HG03575 (cell line): Measurements from ENCODE around the gene XKRX.

Experiments
- ATAC-seq: cut with Tn5 transposase; IDR thresholded peaks from one replicate; pipeline ENCODE4 v1.9.1; 2021; ENCODE audit not compliant: unreplicated experiment, insufficient number of reproducible peaks, low FRiP score; ENCODE audit errors: extremely low read depth

XKRX gene

DNA sequence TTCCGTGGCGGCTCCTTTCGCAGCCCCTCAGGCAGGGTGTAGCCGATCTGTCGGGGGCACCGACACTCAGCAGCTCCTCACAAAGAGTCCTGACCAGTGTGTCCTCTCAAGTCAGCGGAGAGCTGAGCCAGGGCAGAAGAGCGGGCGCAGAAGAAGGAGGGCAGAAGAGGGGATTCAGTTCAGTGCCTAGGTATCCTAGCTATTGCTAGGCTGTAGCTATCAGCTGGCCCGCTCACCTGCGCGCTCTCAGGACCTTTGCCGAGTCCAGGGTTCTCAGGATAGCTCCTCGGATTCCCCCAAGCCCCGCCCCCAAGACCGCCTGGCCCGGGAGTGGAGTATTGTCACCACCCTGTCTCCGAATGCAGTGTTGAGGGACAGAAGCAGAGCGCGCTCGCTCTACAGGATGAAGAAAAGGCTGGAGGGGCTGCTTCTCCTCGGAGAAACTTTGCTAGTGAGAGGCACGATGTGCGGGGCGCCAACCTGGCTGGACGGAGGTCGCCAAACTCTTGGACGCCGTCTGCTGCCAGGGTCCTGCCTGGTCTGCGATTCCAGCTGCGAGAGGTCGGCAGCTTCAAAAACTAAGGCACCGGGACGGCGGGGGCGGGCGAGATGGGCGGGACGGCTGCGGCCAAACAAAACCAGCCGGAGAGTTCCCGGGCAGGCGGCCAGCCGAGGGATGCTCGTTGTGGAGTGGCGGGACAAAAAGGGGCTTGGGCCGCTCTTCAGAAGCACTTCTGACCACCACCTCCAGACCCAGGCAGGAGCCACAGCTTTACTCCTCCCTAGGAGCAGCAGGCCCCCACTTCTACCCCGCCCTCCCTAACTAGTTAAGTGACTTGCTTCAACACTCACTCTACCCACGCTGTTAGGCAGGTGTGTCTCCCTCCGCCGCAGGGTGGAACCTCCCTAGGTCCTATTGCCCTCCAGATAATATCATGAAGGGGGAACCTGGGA is at the start of gene XKRX:
XKRX (minus strand) TSS at position 258 of the 954 bp plus-strand sequence. CDS start 613 bp downstream, outside the sequence.
- no peak for ATAC-seq

DNA sequence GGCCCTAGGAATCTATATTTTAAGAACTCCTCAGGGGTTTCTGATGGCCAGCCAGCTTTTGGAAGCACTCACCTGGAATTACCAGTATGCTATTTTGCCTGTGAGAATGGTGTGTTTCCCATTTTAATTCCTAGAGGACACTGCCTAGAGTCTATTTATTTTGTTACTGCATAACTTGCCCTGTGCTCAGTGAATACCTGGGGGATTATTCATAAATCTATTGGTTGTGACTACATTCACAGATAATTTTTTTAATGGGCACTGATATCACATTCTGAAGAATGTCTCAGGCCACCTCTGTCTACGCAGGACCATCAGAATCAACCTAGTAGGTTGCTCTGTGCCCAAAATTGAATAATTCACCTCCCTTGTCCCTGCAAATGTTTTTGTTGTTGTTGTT is 47.5 kb upstream of the XKRX start:
- ATAC-seq, result no peak

DNA sequence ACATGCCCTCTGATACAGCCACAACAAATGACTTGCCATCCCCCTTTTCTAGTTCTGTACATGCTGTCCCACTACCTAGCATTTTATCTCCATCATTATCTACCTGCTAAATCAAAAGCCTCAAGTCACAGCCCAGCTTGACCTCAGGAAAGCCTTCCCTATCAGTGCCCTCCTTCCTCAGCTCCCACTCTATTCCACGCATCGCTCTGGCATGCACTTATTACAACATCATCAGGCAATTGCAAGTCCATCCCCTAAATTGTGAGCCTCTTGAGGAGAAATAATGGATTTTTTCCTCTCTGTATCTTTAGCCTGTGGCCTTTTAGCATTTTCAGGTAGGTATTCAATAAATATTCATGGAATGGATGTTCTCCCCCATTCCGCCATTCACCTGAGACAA is 46.5 kb upstream of the XKRX start:
- ATAC-seq, result no peak

DNA sequence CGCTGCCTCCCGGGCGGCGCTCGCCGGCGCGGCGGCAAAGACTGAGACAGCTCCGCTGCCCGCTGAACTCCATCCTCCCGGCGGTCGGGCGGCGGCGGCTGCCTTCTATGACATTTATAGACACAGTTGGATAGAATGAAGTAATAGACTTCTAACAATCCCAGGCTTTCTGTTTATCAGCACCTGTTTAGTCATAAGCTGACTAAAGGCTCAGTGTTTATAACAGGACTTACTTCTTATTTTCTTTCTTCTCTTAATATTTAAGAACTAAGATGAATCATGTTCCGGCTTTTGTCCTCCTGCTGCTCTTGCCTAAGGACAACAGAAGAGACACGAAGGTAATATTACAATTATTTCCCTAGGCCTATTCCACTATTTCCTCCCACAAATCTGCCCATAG is 44.7 kb upstream of the XKRX start:
- no peak for ATAC-seq

DNA sequence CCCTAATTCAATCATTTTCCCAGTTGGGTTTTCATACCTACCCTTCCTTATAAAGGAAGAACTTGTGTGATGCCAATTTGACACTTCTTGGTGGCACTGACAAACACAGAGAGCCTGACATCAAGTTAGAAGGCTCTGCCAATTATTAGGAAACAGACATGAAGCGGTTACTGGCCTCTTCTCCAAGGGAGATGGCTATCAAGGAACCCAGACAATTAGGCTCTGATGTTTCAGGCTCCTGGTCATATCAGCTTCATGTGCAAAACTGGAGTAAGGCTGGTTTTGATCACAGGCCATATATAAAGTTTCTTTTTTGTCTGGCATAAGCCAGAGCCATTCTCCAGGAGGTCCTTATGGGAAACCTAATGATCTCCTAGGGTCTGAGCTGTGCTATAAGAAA is 41.2 kb upstream of the XKRX start:
- ATAC-seq, result no peak

DNA sequence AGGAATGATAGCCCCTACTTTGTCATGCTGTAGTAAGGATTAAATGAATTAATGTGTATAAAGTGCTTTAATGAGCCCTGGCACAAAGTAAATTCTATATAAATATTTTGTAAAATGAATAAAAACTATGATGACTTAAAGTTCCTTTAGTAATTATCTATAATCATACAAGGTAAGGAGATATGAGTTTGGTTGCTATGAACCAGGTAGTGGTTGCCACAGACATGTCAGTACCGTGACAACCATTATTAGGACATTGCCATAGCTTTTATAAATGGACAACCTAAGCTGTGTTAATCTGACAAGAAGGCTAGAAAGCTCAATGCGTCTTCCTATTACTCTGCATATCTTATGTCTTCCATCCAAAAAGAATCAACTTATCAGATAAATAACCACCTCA is 40.7 kb upstream of the XKRX start, which contains the start of gene ARL13A:
ARL13A (plus strand) TSS at position 301 of the 400 bp plus-strand sequence. CDS start 3,982 bp downstream, outside the sequence.
- no peak for ATAC-seq

DNA sequence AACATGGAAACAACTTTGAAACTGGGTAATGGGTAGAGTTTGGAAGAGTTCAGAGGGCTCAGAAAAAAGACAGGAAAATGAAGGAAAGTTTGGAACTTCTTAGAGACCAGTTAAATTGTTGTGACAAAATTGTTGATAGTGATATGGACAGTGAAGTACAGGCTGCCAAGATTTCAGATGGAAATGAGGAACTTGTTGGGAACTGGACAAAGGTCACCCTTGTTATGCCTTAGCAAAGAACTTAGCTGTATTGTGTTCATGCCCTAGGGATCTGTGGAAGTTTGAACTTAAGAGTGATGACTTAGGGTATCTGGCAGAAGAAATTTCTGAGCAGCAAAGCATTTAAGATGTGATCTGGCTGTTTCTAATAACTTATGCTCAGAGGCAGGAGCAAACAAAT is 35.6 kb upstream of the XKRX start:
- no peak for ATAC-seq

DNA sequence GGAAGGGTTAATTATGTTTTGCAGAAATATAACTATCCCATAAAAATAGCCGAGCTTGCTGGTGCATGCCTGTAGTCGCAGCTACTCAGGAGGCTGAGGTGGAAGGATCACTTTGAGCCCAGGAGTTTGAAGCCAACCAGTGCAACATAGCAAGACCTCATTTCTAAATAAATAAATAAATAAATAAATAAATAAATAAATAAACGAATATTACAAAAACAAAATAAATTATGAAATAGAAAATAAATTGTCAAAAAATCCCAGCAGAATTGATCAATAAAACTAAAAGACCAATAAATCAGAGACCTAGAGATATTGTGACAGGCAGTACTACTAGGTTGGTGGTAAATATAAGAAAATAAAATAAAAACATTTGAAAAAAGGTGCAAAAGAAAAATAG is 34.1 kb upstream of the XKRX start:
- no peak for ATAC-seq

DNA sequence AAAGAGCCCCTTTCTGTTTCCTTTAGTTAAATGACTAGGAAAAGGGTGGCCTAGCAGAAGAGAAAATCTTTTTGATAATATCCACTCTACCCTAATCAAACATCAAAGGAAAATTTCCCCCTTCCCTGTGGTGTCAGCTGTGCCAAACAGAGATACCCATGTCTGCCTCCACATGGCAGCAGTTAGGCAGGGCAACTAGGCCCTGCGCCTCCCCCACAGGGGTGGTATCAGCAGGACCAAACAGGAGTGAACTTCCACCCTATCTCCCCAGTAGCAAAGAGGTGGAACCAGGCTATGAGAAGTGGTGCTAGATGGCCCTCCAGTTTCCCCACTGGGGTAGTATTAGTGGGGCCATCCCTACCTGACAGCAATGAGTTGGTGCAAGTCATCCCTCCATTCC is 19.8 kb upstream of the XKRX start:
- ATAC-seq, result no peak

DNA sequence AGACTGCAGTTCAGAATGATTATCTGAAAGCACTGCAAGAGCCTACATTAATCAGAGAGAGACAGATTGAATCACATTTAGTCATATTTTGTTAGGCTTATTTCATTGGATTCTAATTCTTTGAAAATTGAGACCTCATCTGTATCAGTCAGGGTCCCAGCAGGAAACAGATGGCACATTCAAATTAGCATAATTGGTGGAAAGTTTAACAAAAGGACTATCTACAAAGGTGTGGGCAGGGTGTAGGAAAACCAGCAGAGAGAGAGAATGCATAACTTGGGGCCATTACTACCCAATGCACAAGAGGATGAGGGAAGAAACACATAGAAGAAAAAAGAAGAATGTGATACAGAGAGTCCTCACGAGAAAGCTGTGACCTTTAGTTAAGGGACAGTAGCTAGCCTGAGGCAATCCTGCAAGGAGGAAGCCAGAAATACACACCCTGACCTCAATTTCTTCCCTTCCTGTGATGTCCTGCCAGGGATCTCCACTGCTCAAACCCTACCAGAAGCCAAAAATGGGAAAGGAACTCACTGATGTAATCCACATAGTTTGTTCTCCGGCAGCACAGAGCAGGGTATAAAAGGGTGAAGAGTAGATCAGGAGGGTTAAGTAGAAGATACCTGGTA is 17.7 kb upstream of the XKRX start:
- no peak for ATAC-seq

DNA sequence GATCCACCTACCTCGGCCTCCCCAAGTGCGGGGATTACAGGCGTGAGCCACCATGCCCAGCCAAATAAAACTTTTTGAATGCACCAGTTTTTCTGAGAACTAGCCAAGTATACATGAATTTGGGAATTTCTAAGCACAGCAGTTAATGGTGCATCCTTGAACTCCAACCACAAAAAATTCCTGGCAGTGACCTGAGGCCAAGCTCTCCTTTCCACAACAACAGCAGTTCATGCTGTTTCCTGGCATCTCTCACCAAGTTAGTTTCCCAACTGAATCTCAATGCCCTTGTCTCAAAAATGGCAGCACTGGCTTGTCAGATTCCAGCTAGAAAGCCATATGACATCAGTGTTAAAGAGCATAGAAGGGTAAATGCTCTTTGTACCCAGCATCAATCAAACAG is 15.9 kb upstream of the XKRX start:
- no peak for ATAC-seq

DNA sequence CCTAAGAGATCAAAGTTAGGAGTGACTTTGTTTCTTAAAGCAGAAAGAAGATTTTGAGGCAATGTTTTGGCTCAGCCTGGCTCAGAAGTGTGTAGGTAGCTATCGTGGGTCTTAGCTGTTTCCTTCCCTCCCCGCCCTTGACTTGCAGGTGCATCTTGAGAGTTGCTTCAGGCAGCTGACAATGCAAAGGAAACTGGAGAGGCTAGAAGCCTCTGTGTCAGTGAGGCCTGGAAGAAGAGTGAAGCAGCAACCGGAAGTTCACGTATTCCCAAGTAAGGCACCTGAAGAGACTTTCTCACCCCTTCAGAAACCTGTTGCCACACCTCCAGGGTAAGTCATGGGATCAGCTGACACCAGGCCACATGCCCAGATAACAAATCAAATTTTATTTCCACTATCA is 10.6 kb upstream of the XKRX start:
- ATAC-seq, result no peak

DNA sequence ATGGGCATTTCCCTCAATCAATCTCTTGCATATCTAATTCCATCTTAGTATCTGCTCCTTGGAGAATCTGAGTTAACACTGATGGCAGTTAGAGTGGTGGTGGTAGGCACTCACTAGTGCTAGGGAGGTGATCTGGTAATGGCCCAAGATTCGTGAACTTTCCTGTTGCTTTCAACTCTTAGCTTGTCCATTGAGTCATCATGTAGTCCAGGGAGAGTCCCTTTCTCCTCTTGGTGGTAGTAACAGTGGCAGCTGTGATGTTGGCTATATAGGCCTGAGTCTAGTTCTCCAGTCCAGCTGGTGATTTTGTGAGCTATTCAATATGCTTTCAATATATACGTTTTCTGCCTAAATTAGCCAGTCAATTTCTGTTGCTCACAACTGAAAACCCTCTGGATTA is 7.0 kb upstream of the XKRX start:
- ATAC-seq, result no peak

DNA sequence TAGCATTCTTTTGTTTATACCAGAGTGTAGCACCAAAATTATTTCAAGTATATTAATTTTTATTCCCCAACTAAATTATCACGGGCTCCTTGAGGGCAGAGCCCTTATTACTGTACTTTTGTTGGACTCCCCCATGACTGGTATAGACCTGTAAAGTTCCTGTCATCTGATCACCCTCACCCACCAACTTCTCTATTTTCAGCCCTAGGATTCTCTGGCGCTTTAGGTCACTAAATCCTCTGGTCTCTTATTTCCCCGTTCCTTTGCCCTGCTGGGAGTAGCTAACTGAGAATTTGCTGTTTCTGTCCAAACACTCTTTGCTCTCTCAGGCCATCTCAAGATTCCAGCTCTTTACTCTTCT is 3.2 kb upstream of the XKRX start:
- no peak for ATAC-seq

DNA sequence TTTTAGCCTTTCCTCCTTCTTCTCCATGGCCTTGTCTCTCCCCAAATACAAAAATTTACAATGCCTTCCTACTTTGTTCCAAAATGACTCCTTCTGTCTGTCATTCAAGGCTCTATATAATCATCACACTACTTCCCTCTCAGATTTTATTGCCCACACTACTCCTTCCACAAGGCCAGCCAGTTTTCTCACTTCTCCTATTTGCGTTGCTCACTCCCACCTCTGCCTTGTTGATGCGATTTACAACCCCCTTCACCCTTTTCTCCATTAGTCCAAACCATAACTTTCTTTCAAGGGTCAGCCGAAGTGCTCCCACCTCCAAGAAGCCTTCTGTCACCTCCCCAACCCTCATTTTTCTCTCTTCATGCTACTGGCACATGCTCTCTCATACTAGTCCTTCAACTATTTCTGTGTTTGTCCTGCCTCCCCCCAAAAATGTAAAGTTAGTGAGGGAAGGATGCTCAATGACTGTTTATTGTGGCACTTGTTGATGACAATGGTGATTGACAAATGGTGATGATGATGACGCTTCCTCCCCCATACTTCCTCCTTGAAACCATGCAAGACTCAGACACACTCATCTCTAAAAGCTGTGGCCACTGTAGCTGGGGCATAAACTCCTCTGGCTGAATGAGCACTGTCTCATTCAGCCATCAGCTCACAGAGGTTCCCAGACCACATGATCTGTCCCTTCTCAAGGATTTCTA is 2.7 kb upstream of the XKRX start:
- ATAC-seq, result peak; percentile 45

DNA sequence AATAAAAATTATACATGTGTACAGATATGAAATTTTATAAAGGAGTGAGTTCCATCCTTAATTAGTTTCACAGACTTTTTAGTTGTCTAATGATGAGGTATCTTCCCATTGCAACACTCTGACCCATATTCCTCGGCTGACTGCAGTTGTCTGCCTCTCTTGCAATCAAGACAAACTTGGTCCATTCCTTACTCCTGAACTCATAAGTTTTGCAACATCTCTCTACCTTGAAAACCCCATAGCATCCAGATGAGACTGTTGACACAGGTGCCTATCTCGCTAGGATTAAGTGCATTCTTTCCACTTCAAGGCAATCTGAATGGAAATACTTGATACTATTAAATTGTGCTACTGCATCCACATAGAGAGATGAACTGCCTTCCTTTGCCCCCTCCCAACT is 2.3 kb downstream of the XKRX start:
- no peak for ATAC-seq

DNA sequence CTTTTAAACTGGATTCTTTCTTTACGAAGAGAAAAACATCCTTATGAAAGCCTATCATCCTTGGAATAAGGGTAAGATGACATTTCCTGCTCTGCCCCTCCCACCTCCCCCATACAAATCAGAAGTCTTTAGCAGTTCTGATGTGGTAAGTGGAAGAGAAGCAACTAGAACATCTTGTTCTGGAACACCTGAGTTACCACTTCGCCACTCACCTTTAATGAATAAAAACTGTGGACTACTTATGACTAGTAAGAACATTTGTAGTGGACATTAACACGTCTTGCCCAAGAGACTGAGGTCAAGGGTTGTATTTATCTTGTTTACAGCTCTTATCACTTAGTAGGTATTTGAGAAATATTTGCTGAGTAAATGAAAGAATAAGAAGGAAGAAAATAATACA is 4.3 kb downstream of the XKRX start:
- no peak for ATAC-seq

DNA sequence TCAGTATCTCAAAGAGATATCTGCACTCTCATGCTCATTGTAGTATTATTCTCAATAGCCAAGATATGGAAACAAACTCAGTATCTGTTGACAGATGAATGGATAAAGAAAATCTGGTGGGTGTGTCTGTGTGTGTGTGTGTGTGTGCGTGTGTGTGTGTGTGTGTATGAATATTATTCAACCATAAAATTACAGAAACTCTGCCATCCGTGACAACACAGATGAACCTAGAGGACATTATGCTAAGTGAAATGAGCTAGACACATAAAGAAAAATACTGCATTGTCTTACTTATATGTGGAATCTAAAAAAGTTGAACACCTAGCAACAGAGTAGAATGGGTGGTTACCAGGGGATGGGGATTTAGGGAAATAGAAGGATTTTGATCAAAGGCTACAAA is 13.2 kb downstream of the XKRX start:
- ATAC-seq, result no peak

DNA sequence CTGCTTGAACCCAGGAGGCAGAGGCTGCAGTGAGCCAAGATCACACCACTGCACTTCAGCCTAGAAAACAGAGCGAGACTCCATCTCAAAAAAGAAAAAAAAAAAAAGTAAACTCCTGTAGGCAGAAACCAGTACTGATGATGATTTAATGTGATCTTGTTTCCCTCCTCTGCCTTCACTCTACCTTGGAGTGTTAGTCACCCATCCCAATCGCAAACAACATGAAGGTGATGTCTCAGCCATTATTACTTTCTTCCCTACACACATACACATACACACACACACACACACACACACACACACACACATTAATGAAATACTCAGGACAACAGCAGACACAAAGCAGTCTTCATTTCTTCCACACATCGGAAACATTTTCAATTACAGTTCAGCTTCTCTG is 15.6 kb downstream of the XKRX start:
- no peak for ATAC-seq

DNA sequence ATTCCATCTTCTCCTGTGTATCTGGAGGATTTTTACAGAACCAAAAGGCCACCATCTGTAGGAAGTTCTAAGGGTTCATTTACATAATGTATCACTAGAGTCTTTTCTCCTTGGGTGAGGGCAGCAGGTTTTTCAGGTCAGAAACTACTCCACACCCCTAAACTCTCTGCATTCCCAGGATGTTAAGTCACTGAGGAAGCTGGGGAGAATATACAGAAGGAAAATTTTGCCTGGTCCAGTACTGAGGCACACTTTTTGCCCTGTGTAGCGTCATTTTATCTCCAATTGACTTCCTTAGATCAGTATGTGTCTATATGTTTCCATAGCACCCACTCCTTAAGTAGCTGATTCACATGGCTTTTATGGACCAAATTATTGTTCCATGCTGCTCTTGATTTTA is 17.0 kb downstream of the XKRX start:
- ATAC-seq, result no peak
